Measurements from ENCODE around the gene OR5AR1.

OR5AR1 gene

DNA sequence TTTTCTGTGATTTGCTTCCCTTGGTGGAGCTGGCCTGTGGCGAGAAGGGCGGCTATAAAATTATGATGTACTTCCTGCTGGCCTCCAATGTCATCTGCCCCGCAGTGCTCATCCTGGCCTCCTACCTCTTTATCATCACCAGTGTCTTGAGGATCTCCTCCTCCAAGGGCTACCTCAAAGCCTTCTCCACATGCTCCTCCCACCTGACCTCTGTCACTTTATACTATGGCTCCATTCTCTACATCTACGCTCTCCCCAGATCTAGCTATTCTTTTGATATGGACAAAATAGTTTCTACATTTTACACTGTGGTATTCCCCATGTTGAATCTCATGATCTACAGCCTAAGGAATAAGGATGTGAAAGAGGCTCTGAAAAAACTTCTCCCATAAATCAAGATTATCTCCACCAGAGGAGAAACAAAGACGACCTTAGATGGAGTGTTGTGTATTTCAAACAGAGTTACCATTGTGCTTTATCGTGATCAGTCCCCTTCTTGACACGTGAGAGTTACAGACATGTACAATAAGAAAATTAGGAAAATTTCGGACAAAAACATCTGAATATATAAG lies 37.5 kb downstream of the OR5AR1 start:
- no peak overlapping the region for H3K4me3 ChIP-seq (replicated peaks; ENCODE audit: low read depth, low read length)
- TF ChIP-seq, protein P1, sequence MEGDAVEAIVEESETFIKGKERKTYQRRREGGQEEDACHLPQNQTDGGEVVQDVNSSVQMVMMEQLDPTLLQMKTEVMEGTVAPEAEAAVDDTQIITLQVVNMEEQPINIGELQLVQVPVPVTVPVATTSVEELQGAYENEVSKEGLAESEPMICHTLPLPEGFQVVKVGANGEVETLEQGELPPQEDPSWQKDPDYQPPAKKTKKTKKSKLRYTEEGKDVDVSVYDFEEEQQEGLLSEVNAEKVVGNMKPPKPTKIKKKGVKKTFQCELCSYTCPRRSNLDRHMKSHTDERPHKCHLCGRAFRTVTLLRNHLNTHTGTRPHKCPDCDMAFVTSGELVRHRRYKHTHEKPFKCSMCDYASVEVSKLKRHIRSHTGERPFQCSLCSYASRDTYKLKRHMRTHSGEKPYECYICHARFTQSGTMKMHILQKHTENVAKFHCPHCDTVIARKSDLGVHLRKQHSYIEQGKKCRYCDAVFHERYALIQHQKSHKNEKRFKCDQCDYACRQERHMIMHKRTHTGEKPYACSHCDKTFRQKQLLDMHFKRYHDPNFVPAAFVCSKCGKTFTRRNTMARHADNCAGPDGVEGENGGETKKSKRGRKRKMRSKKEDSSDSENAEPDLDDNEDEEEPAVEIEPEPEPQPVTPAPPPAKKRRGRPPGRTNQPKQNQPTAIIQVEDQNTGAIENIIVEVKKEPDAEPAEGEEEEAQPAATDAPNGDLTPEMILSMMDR (IDR thresholded peaks at IDR 0.05; ENCODE audit: low read depth, low read length, missing control alignments), result no peak
- no peak for DNase-seq (ENCODE audit: extremely low read depth, low read depth)

DNA sequence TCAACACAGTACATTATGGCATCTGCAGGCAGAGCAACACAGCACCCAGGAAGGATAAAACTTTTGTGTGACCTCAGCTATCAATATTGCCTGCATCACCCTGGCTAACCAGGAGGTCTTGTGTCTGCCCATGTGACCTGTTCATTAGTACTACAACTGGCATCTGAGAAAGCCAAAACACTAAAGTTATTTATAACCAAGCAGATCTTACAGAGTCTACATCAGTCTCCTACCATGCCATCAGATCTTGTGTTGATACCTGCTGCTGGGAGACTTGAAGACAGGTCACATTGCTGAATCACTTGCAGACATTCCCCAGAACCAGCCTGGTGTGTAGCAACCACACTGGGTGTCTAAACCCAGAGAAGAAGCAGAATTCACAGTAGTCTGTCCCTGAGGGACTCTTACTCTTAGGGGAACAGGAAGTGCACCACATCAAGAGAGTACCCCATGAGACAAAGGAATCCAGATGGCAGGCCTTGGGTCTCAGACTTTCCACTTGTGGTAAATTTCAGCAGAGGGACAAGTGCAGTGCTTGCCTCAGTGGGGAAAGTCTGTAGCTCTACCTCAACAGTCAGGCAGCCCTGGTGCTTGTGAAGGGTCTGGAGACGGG lies 42.4 kb downstream of the OR5AR1 start:
- no peak overlapping the region for H3K4me3 ChIP-seq (replicated peaks; ENCODE audit: low read depth, low read length)
- TF ChIP-seq, protein P1 (IDR thresholded peaks at IDR 0.05; ENCODE audit: low read depth, low read length, missing control alignments), result no peak
- no peak for DNase-seq (ENCODE audit: extremely low read depth, low read depth)

DNA sequence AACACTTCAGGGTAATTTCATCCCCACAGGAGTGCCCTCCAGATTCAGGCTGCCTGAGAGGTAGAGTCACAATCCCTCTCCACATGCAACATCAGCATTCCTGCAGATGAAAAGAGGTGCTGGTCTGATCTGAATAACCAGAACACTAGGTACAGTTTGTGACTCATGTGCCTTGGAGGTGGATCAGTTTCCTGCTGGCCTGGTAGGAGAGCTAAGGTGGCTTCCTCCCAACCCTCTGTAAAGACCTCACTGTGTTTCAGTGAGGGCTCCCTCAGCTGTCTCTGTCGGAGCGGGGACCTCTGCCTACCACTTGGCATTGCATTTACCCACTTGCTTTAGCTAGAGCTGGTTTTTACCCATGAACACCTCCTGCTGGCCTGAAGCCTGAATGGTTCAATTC lies 43.0 kb downstream of the OR5AR1 start:
- no peak overlapping the region for H3K4me3 ChIP-seq (replicated peaks; ENCODE audit: low read depth, low read length)
- TF ChIP-seq, protein P1 (IDR thresholded peaks at IDR 0.05; ENCODE audit: low read depth, low read length, missing control alignments), result no peak
- no peak for DNase-seq (ENCODE audit: extremely low read depth, low read depth)

DNA sequence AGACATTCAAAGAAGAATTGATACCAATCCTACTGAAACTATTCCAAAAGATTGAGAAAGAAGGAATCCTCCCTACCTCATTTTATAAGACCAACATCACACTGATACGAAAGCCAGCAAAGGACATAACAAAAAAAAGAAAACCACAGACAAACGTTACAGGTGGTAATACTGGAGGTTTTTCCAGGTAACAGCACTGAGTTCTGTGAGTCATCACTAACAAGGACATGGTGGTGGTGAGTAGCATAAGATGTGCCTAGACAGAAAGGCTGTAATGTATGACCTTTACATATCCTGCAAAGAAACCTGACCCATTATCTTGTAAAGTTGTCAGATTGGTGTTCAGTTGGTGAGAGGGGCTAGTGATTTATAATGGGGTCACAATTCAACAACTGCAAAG lies 50.7 kb downstream of the OR5AR1 start:
- TF ChIP-seq, protein P1 (IDR thresholded peaks at IDR 0.05; ENCODE audit: low read depth, low read length, missing control alignments), result no peak
- no peak overlapping the region for H3K4me3 ChIP-seq (replicated peaks; ENCODE audit: low read depth, low read length)
- no peak for DNase-seq (ENCODE audit: extremely low read depth, low read depth)
